ENCODE measurements around the gene TRIM28.

DNA sequence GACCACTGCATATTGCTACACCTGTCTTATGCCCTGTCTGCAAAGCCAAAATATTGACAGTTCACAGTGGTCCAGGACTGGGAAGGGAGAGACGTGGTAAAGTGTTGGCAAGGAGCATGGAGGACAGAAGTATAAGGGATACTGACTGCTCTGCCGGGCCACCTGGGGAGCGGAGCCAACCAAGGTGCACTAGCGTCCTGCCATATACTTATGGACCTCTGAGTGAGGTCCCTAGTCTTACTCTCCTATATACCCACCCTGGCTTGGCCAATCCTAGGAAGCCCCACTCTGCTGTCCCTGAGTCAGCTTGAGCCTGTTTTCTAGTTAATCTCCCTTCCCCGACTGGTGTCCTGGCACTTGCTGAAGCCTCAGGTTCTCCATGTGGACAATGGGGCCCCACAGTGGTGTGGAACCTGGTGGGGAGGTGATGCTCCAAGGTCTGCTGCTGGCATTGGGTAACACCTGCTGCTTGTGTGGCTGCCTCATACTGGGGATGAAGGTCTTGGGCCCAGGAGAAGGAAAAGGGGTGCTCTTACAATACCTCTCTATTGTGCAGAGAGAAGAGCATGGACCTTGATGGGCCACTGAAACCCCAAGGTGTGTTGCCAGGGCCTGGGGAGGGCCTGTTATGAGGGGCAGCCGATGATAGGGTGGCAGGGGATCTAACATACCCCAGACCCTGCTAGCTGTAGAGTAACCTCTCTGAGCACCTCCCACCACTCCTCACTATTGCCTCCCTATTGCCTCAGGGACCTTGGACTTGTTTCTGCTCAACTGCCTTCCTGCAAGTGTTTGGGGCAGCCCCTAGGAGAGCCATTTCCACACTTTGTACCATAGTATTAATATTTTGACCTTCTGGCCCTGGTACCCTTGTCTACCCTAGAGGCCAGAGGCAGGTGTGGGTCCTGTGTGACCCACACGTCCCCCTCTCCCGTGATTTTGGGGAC lies 6.7 kb upstream of the TRIM28 start:
- TF ChIP-seq, protein P1, sequence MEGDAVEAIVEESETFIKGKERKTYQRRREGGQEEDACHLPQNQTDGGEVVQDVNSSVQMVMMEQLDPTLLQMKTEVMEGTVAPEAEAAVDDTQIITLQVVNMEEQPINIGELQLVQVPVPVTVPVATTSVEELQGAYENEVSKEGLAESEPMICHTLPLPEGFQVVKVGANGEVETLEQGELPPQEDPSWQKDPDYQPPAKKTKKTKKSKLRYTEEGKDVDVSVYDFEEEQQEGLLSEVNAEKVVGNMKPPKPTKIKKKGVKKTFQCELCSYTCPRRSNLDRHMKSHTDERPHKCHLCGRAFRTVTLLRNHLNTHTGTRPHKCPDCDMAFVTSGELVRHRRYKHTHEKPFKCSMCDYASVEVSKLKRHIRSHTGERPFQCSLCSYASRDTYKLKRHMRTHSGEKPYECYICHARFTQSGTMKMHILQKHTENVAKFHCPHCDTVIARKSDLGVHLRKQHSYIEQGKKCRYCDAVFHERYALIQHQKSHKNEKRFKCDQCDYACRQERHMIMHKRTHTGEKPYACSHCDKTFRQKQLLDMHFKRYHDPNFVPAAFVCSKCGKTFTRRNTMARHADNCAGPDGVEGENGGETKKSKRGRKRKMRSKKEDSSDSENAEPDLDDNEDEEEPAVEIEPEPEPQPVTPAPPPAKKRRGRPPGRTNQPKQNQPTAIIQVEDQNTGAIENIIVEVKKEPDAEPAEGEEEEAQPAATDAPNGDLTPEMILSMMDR (IDR thresholded peaks at IDR 0.05), result no peak
- no peak for TF ChIP-seq POLR2A (IDR thresholded peaks at IDR 0.05)
